ENCODE measurements around the gene CCR5.

- no peak for TF ChIP-seq CTCF (IDR thresholded peaks at IDR 0.05)
- TF ChIP-seq POLR2A (IDR thresholded peaks at IDR 0.05), result no peak
Measured at GRCh38 chr3:46367811-46368210, 2.9 kb upstream of the CCR5 start.
